Measurements from ENCODE around the gene ERVH48-1. TPM values are rescaled to one million over a fixed set of nuclear protein-coding genes. Genes with fewer than 3 reads are reported as not detected.
"Not testable (repeated sequence)": the region's sequence is repeated elsewhere in the genome, so short reads cannot be mapped to it uniquely, and the experiment has no call there.

The ERVH48-1 gene
- total and polyA plus RNA-seq, 2 donors from 2014 or later = not detected

DNA sequence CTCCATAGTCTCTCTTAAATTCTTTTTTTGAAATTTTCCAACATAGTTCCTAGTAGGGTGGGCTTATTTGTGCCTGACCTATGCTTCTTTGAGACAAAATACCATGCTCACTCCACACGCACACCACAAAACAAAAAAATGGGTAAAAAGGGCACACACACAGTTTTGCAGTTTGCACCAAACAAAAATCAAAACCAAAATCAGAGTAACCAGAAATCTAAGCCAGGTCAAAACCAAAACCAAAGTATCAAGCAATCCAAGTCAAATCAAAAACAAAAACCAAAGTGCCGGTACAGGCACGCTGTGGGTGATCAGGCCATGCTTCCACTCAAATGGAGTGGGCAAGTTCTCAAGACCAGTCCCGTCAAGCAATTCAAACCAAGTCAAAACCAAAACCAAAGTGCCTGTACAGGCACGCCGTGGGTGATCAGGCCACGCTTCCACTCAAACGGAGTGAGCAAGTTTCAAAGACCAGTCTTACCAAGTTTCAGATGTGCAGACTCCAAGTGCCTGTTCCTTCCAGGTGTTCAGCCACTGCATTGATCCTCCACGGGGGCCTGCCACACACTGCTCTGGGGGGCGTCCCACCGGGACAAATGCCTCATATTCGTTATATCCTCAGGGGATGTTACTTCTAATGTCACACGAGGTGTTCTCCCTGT lies 23.8 kb upstream of the ERVH48-1 start:
- H3K4me3 ChIP-seq (ENCODE audit: low read length in 3 of 3); intact Hi-C loops (cut with DNase I); H3K9me3 ChIP-seq (ENCODE audit: control insufficient read depth in 2 of 3, insufficient read depth in 1 of 3, low read length in 3 of 3); H3K4me1 ChIP-seq (ENCODE audit: control insufficient read depth in 2 of 3, insufficient read depth in 2 of 3, low read depth in 1 of 3, low read length in 3 of 3); H3K27me3 ChIP-seq (ENCODE audit: control insufficient read depth, insufficient read depth, low read length); H3K9ac ChIP-seq (ENCODE audit: low read length in 3 of 3); H3K27ac ChIP-seq (ENCODE audit: low read depth in 2 of 2, low read length in 2 of 2); H3K36me3 ChIP-seq (ENCODE audit: control insufficient read depth in 2 of 3, insufficient read depth in 3 of 3, low read length in 3 of 3); FAIRE-seq: not testable (repeated sequence)
- peak in 1 of 5 donors; percentile 10 for DNase-seq

DNA sequence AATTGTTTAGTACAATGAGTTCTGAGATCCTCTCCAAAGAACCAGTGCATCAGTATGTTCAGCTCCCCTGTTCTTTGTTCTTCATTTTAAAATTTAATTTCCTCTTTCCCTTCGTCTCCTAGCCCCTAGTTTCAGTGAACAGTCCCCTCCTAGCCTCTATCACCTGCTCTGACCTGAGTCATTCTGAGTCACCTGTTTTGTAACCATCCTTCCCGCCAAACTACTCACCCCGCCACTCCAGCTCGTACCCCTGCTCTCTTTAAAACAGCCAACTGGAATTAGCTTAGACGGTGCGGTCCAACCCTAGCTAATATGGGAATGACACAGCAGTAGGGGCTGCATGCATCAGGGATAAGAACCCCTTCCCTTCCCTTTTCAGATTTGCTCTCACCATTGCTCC lies 16.8 kb upstream of the ERVH48-1 start:
- Histone ChIP-seq H3K27me3 (ENCODE audit: control insufficient read depth, insufficient read depth, low read length) (no peaks in the 10 kb centered on the region), H3K4me1 (ENCODE audit: control insufficient read depth in 2 of 3, insufficient read depth in 2 of 3, low read depth in 1 of 3, low read length in 3 of 3) (no peaks in the 10 kb centered on the region), H3K27ac (ENCODE audit: low read depth in 2 of 2, low read length in 2 of 2) (no peak overlapping the region), H3K9me3 (ENCODE audit: control insufficient read depth in 2 of 3, insufficient read depth in 1 of 3, low read length in 3 of 3) (no peaks in the 10 kb centered on the region), H3K9ac (ENCODE audit: low read length in 3 of 3) (no peak overlapping the region), H3K4me3 (ENCODE audit: low read length in 3 of 3) (no peak overlapping the region), H3K36me3 (ENCODE audit: control insufficient read depth in 2 of 3, insufficient read depth in 3 of 3, low read length in 3 of 3) (no peaks in the 10 kb centered on the region)
- no peak for FAIRE-seq
- DNase-seq = no peak
- TF ChIP-seq, protein P1, sequence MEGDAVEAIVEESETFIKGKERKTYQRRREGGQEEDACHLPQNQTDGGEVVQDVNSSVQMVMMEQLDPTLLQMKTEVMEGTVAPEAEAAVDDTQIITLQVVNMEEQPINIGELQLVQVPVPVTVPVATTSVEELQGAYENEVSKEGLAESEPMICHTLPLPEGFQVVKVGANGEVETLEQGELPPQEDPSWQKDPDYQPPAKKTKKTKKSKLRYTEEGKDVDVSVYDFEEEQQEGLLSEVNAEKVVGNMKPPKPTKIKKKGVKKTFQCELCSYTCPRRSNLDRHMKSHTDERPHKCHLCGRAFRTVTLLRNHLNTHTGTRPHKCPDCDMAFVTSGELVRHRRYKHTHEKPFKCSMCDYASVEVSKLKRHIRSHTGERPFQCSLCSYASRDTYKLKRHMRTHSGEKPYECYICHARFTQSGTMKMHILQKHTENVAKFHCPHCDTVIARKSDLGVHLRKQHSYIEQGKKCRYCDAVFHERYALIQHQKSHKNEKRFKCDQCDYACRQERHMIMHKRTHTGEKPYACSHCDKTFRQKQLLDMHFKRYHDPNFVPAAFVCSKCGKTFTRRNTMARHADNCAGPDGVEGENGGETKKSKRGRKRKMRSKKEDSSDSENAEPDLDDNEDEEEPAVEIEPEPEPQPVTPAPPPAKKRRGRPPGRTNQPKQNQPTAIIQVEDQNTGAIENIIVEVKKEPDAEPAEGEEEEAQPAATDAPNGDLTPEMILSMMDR (IDR thresholded peaks at IDR 0.05; ENCODE audit: borderline replicate concordance, extremely low read depth, insufficient read depth) = no peak
- intact Hi-C loops (cut with DNase I) = no loop called here

DNA sequence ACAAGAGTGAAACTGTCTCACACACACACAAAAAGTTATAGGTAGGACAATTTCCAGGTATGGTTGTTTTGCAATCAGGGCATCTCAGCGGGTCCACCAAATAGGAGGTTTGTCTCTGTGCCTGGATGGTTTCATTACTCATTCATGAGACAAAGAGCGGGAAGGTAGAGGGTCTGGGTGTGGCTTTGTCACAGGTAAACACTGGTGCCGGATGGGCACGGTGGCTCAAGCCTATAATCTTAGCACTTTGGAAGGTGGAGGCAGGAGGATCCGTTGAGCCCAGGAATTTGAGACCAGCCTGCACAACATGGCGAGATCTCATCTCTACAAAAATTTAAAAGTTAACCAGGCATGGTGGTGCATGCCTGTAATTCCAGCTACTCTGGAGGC lies 16.3 kb upstream of the ERVH48-1 start:
- Histone ChIP-seq H3K27me3 (ENCODE audit: control insufficient read depth, insufficient read depth, low read length) (no peaks in the 10 kb centered on the region), H3K4me1 (ENCODE audit: control insufficient read depth in 2 of 3, insufficient read depth in 2 of 3, low read depth in 1 of 3, low read length in 3 of 3) (no peaks in the 10 kb centered on the region), H3K9me3 (ENCODE audit: control insufficient read depth in 2 of 3, insufficient read depth in 1 of 3, low read length in 3 of 3) (no peaks in the 10 kb centered on the region), H3K27ac (ENCODE audit: low read depth in 2 of 2, low read length in 2 of 2) (no peak overlapping the region), H3K4me3 (ENCODE audit: low read length in 3 of 3) (no peak overlapping the region), H3K9ac (ENCODE audit: low read length in 3 of 3) (no peak overlapping the region), H3K36me3 (ENCODE audit: control insufficient read depth in 2 of 3, insufficient read depth in 3 of 3, low read length in 3 of 3) (no peaks in the 10 kb centered on the region)
- FAIRE-seq (no peak), DNase-seq (no peak)
- intact Hi-C loops (cut with DNase I) = no loop called here
- TF ChIP-seq, protein P1 (IDR thresholded peaks at IDR 0.05; ENCODE audit: borderline replicate concordance, extremely low read depth, insufficient read depth) = no peak

DNA sequence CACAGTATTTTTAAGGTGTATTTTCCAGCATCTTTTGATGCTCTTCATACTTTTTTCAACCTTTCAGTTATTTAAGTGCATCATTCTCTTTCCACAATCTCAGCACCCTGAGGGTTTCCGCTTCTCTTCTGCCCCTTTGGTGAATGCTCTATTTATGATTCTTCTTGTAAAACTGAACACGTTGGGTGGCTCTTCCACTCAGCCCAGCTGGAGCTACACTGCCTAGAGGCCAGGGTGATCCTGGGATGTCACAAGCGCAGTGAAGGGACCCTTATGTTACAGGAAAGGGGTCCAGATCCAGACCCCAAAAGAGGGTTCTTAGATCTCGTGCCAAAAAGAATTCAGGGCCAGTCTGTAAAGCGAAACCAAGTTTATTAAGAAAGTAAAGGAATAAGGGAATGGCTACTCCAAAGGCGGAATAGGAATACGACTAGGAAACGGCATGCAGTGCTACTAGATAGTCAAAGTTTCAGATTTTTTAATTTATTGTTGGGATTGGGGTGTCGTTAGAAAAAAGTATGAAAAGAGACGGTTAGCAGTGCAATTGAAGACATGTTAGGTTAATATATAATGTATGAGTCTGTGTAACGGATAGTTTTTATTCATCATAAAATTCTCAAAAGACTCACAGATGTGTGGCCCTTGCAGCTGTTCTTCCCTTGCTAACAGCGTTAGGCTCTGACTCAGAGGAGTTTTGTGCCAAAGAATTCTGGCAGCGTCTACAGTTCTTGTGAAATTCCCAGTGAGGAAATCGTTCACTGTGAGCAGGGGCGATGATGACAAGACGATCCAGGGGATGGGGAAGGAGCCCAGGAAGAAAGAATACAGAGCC lies 14.4 kb upstream of the ERVH48-1 start:
- H3K9ac ChIP-seq (ENCODE audit: low read length in 3 of 3) = no peak overlapping the region
- no peak overlapping the region for H3K27ac ChIP-seq (ENCODE audit: low read depth in 2 of 2, low read length in 2 of 2)
- DNase-seq (peak in 3 of 5 donors; percentile 35 to 95 (median 63)), FAIRE-seq (no peak)
- H3K9me3 ChIP-seq (ENCODE audit: control insufficient read depth in 2 of 3, insufficient read depth in 1 of 3, low read length in 3 of 3) = no peaks in the 10 kb centered on the region
- H3K4me3 ChIP-seq (ENCODE audit: low read length in 3 of 3) = peak overlapping the region in 1 of 3 donors; percentile 16
- no peaks in the 10 kb centered on the region for H3K4me1 ChIP-seq (ENCODE audit: control insufficient read depth in 2 of 3, insufficient read depth in 2 of 3, low read depth in 1 of 3, low read length in 3 of 3)
- intact Hi-C loops (cut with DNase I) = no loop called here
- TF ChIP-seq, protein P1 (IDR thresholded peaks at IDR 0.05; ENCODE audit: borderline replicate concordance, extremely low read depth, insufficient read depth) = no peak
- no peaks in the 10 kb centered on the region for H3K27me3 ChIP-seq (ENCODE audit: control insufficient read depth, insufficient read depth, low read length)
- H3K36me3 ChIP-seq (ENCODE audit: control insufficient read depth in 2 of 3, insufficient read depth in 3 of 3, low read length in 3 of 3) = no peaks in the 10 kb centered on the region

DNA sequence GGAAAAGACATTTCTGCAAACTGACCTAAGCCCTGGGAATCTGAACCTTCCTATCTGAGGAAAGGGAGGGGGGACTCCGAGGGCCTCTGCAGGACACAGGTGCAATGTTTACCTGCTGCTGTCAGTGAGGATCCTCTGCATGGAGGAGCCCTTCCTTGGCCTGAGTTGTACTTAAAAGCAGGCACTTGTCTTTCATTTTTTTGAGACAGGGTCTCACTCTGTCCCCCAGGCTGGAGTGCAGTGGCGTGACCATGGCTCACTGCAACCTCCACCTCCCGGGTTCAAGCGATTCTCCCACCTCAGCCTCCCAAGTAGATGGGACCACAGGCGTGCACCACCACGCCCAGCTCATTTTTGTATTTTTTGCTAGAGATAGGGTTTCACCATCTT lies 13.2 kb upstream of the ERVH48-1 start:
- H3K4me1 ChIP-seq (ENCODE audit: control insufficient read depth in 2 of 3, insufficient read depth in 2 of 3, low read depth in 1 of 3, low read length in 3 of 3); H3K27ac ChIP-seq (ENCODE audit: low read depth in 2 of 2, low read length in 2 of 2): not testable (repeated sequence)

More for the DNA sequence above, 13.2 kb upstream of the ERVH48-1 start:
- H3K36me3 ChIP-seq (ENCODE audit: control insufficient read depth in 2 of 3, insufficient read depth in 3 of 3, low read length in 3 of 3); H3K9me3 ChIP-seq (ENCODE audit: control insufficient read depth in 2 of 3, insufficient read depth in 1 of 3, low read length in 3 of 3); DNase-seq; intact Hi-C loops (cut with DNase I); H3K9ac ChIP-seq (ENCODE audit: low read length in 3 of 3); H3K27me3 ChIP-seq (ENCODE audit: control insufficient read depth, insufficient read depth, low read length); H3K4me3 ChIP-seq (ENCODE audit: low read length in 3 of 3); FAIRE-seq: not testable (repeated sequence)
